ENCODE data around the gene DISP3. TPM values are rescaled to one million over a fixed set of nuclear protein-coding genes. Genes with fewer than 3 reads are reported as not detected.

The DISP3 gene
- total and polyA plus RNA-seq, 2 of the 4 experiments (the other 2 are of a cell fraction), result 0.05 TPM; not detected in 1

- no peak overlapping the region for H3K4ac ChIP-seq (ENCODE audit: low read depth, low read length)
- H3K4me3 ChIP-seq (ENCODE audit: insufficient read depth, low read depth, low read length), result no peak overlapping the region
- H3K27me3 ChIP-seq (ENCODE audit: control insufficient read depth, insufficient read depth, low read length), result no peaks in the 10 kb centered on the region; the same call in 1 of the 2 replicates
- POLR2A ChIA-PET (ENCODE audit: unreplicated experiment), result no interaction called here
- in situ Hi-C loops (cut with MboI; ENCODE audit: low sequenced_read_pairs), result no loop called here
- DNase-seq (no peak), ATAC-seq (ENCODE audit: low read depth) (no peak)
- H2BK15ac ChIP-seq (ENCODE audit: low read depth, low read length), result no peak overlapping the region
- 83% methylated on average over 7 of the region's 21 CpGs; no CpG with 5 or more reads in 1 of the 2 experiments for WGBS, 2 experiments (ENCODE audit: extremely low coverage in 2 of 2, insufficient read length in 1 of 2)
- H3K27ac ChIP-seq (ENCODE audit: insufficient read depth, low read length), result no peak overlapping the region
- no peak overlapping the region for H2BK120ac ChIP-seq (ENCODE audit: low read depth, low read length)
- H3K79me1 ChIP-seq (ENCODE audit: low read depth in 1 of 2, low read length in 2 of 2), result no peaks in the 10 kb centered on the region
- no peak overlapping the region for H3K4me2 ChIP-seq (ENCODE audit: low read depth, low read length)
- no peaks in the 10 kb centered on the region for H3K9me1 ChIP-seq (ENCODE audit: insufficient read depth, low read length)
- H3K9ac ChIP-seq (ENCODE audit: low read depth, low read length), result no peak overlapping the region
- no peak overlapping the region for H3K23ac ChIP-seq (ENCODE audit: low read depth, low read length)
- H2AK5ac ChIP-seq (ENCODE audit: low read depth, low read length), result no peak overlapping the region
- no peaks in the 10 kb centered on the region for H4K20me1 ChIP-seq (ENCODE audit: insufficient read depth, low read length)
- H3K9me3 ChIP-seq (ENCODE audit: control insufficient read depth, insufficient read depth, low read length), result no peaks in the 10 kb centered on the region
- CTCF ChIA-PET, result no interaction called here
- no peak overlapping the region for H2AFZ ChIP-seq (replicated peaks; ENCODE audit: low read length, poor library complexity)
- TF ChIP-seq MAZ (IDR thresholded peaks at IDR 0.05; ENCODE audit: borderline replicate concordance, low read depth, low read length) (no peak), CEBPB (IDR thresholded peaks at IDR 0.05; ENCODE audit: low read depth, low read length) (no peak), CTCF (conservative IDR thresholded peaks at IDR 0.05; ENCODE audit: low read depth, low read length) (no peak), RFX5 (IDR thresholded peaks at IDR 0.05; ENCODE audit: low read depth, low read length) (no peak), BHLHE40 (IDR thresholded peaks at IDR 0.05; ENCODE audit: low read depth, low read length) (no peak), FOS (IDR thresholded peaks at IDR 0.05; ENCODE audit: low read depth, low read length) (no peak), SMC3 (IDR thresholded peaks at IDR 0.05; ENCODE audit: low read depth, low read length) (no peak), RCOR1 (IDR thresholded peaks at IDR 0.05; ENCODE audit: insufficient replicate concordance, low read length) (no peak), RAD21 (IDR thresholded peaks at IDR 0.05; ENCODE audit: low read length) (no peak), MAFK (IDR thresholded peaks at IDR 0.05; ENCODE audit: low read depth, low read length) (no peak), NFE2L2 (IDR thresholded peaks at IDR 0.05; ENCODE audit: low read depth, low read length) (no peak)
- TF ChIP-seq, protein P1, sequence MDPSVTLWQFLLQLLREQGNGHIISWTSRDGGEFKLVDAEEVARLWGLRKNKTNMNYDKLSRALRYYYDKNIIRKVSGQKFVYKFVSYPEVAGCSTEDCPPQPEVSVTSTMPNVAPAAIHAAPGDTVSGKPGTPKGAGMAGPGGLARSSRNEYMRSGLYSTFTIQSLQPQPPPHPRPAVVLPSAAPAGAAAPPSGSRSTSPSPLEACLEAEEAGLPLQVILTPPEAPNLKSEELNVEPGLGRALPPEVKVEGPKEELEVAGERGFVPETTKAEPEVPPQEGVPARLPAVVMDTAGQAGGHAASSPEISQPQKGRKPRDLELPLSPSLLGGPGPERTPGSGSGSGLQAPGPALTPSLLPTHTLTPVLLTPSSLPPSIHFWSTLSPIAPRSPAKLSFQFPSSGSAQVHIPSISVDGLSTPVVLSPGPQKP (IDR thresholded peaks at IDR 0.05; ENCODE audit: borderline replicate concordance, low read depth, low read length), result no peak
- H3K56ac ChIP-seq (ENCODE audit: extremely low read depth, insufficient read depth, low read length), result no peak overlapping the region
- no peak overlapping the region for H3K14ac ChIP-seq (replicated peaks; ENCODE audit: low read depth, low read length)
- no peak overlapping the region for H4K8ac ChIP-seq (ENCODE audit: low read depth in 2 of 2, low read length in 2 of 2)
- H4K5ac ChIP-seq (ENCODE audit: low read depth, low read length), result no peak overlapping the region
- dilution Hi-C loops (cut with HindIII; ENCODE audit: low sequenced_read_pairs, unreplicated experiment), result no loop called here
- intact Hi-C loops (cut with micrococcal nuclease), result no loop called here
- no peak overlapping the region for H4K91ac ChIP-seq (ENCODE audit: insufficient read depth, low read depth, low read length)
- H2BK5ac ChIP-seq (ENCODE audit: low read depth, low read length, poor library complexity, severe bottlenecking), result no peak overlapping the region
- no peaks in the 10 kb centered on the region for H3K4me1 ChIP-seq (ENCODE audit: control insufficient read depth, insufficient read depth, low read length)
- no TSS peak for BruUV-seq (replicated peaks)
- H3K18ac ChIP-seq (ENCODE audit: low read depth, low read length), result no peak overlapping the region
- no peak overlapping the region for H2BK20ac ChIP-seq (ENCODE audit: low read depth, low read length)
- H3K36me3 ChIP-seq (ENCODE audit: control insufficient read depth, insufficient read depth, low read length), result no peaks in the 10 kb centered on the region
- no peak overlapping the region for H2AK9ac ChIP-seq (replicated peaks; ENCODE audit: low read depth, low read length, poor library complexity)
Observed at GRCh38 chr1:11533790-11534787, 55.1 kb downstream of the DISP3 start.

Data from IMR-90 (cell line).